HG03565 (cell line): ENCODE measurements around the gene ENO3.

Experiments
- ATAC-seq: cut with Tn5 transposase; IDR thresholded peaks from one replicate; pipeline ENCODE4 v1.9.1; 2021; ENCODE audit warnings: mild to moderate bottlenecking, moderate library complexity; ENCODE audit not compliant: unreplicated experiment

ENO3 gene

GRCh38 chr17:4936436-4936835, 14.5 kb upstream of the ENO3 start:
- ATAC-seq = no peak

GRCh38 chr17:4937553-4937952, 13.4 kb upstream of the ENO3 start:
- no peak for ATAC-seq

- no peak for ATAC-seq
Measured at GRCh38 chr17:4938069-4938491, 12.8 kb upstream of the ENO3 start.

DNA sequence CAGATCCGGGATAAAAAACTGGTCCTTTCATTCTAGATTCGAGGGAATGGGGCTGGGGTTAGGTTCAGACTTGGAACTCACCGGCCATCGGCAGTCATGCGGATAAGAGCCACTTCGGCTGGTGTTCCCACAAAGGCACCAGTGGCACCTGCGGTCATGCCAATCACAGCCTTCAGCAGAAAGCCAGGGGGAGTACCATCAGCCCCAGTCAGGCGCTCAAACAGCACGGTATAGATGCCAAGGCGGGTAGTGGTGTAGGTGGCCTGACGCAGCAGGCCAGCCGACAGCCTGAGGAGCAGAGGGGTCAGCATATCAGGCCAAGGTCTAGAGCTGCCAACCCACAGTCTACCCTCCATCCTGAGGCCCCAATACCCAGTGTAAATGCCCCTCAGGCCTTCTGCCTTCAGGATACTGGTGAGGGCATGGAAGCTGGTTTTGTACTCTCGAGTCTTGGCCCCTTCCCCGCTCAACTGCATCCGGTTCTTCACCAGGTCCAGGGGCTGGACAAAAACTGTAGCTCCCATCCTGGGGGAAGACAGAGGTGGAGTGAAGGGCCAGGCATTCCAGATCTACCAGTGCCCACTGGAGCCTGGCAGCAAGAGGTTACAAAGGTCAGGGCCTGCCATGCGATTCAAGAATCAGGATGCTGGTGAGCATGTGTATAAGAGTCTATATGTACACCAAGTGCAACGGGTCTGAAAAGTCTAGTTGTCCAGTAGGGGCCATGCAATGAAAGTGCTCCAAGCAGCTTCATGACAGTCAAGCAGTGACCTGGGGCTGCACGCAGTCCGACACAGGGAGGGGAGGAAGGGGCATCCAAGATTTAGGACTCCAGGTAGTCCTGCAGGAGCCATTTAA, 12.0 kb upstream of the ENO3 start:
- no peak for ATAC-seq

GRCh38 chr17:4939546-4939795, 11.4 kb upstream of the ENO3 start:
- no peak for ATAC-seq

DNA sequence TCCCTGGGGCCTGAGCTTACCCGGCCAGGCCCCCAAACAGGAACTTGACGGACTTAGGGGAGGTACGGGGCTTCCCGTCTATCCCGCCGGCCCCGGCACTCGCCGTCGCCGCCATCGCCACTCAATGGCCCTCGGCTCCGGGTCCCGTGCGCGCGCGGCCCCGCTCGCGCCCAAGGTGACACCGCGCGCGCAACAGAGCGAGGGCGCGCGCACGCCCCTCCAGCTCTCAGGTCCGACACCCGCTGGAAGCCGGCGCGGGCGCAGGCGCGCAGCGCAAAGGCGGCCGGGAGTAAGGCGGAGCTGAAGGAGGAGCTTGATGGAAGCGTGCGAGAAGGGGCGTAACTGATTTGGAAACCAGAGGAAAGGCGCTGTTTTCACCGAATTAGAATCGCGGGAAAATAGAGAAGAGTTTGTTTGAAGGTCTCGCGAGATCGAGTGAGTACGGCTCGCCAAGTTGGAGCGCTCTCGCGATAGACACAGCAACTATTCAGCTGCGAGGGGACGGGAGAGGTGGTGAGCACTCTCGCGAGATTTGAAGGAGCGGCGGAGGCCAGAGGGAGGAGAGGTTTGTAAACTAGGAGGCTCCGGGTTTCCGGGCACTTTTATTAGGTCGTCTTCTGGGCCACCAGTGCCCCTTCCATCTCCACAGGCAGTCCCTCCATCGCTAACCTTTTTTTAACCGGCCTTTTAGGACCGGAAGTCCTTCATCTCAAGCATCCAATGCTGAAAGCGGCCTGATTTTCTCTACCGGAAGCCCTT, 10.9 kb upstream of the ENO3 start, which contains the start of the genes RNF167 and SLC25A11:
Gene RNF167, plus strand, starts transcription at position 473 of the 759 bp plus-strand sequence. CDS start 642 bp downstream, outside the sequence.
Gene SLC25A11, minus strand, starts transcription at position 251 of the 759 bp plus-strand sequence. Its CDS starts 136 bp downstream, at position 115.
- peak; percentile 75 for ATAC-seq

GRCh38 chr17:4940555-4941318, 10.2 kb upstream of the ENO3 start:
- no peak for ATAC-seq

DNA sequence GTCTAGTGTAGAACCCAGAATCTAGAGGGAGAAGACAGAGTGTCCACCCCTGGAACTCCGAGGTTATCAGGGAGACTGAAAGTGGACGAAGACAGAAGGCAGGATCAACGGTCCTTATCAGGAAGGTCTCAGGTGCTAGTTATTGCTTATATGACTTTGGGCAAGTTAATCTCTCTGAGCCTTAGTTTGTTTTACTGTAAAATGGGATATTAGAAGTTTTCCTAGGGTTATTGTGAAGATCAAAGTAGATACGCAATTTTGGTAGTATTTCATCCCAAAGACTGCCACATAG, 9.7 kb upstream of the ENO3 start:
- no peak for ATAC-seq

DNA sequence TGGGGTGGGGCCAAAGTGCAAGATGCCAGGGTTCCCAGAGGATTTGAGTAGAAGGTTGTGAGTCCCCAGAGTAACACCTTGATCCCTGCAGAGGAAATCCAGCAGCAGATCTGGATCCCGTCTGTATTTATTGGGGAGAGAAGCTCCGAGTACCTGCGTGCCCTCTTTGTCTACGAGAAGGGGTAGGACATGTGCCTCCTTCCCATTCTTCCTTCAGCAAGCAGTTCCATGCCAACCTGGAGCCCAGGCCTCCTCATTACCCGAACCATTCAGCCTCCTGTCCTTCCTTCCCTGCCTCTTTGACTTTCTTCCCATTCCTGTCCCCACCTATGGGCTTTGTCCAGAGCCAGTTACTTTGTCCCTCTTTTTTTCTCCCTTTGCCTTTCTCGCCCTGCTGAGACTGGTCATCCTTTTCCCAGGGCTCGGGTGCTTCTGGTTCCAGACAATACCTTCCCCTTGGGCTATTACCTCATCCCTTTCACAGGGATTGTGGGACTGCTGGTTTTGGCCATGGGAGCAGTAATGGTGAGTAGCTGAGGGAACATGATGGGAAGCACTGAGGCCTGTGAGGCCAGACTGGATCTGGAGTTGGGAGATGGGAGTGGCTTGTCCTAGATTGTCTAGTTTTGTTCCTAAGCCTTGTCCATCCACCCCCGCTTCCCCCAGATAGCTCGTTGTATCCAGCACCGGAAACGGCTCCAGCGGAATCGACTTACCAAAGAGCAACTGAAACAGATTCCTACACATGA, 8.0 kb upstream of the ENO3 start:
- no peak for ATAC-seq

DNA sequence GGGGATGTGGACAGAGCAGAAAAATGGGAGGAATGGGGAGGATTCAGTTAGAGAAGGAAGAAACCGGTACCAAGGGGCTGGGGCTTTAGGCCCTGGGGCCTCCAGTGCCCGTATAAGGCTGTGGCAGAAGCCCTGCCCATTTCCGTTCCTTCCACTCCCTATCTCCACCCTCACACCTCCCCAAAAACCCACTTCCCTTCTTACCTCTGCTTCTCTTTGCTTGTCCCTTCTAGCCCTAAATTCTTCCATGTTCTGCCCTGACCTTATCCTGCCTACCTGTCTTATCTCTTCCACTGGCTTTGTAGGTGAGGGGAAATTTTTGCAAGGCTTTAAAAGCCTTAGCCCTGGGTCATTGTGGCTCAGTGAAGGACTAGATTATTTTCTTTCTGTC, 6.8 kb upstream of the ENO3 start:
- ATAC-seq = no peak

DNA sequence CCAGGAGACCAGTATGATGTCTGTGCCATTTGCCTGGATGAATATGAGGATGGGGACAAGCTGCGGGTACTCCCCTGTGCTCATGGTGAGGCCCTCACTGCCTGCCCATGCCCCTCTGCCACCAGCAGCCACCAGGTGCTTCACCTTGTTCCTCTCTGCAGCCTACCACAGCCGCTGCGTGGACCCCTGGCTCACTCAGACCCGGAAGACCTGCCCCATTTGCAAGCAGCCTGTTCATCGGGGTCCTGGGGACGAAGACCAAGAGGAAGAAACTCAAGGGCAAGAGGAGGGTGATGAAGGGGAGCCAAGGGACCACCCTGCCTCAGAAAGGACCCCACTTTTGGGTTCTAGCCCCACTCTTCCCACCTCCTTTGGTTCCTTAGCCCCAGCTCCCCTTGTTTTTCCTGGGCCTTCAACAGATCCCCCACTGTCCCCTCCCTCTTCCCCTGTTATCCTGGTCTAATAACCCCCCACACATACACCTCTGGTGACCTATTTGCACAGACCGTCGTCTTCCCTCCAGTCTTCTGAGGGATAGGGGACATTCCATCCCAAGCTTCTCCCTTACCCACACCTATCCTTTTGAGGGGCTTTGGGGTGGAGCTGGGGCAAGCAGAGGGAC, 6.3 kb upstream of the ENO3 start:
- no peak for ATAC-seq

GRCh38 chr17:4945176-4945943, 5.6 kb upstream of the ENO3 start:
- no peak for ATAC-seq

GRCh38 chr17:4945944-4946280, 5.0 kb upstream of the ENO3 start:
- no peak for ATAC-seq

- no peak for ATAC-seq
Measured at GRCh38 chr17:4946312-4946976, 4.5 kb upstream of the ENO3 start.

GRCh38 chr17:4947010-4947410, 3.9 kb upstream of the ENO3 start:
- ATAC-seq = no peak

GRCh38 chr17:4947411-4948165, 3.3 kb upstream of the ENO3 start:
- ATAC-seq = no peak

GRCh38 chr17:4948166-4948930, 2.6 kb upstream of the ENO3 start, which contains the start of gene PFN1:
TSS of gene PFN1 (minus strand) at chr17:4948530. CDS start at chr17:4948394, 136 bp downstream.
- ATAC-seq = no peak

DNA sequence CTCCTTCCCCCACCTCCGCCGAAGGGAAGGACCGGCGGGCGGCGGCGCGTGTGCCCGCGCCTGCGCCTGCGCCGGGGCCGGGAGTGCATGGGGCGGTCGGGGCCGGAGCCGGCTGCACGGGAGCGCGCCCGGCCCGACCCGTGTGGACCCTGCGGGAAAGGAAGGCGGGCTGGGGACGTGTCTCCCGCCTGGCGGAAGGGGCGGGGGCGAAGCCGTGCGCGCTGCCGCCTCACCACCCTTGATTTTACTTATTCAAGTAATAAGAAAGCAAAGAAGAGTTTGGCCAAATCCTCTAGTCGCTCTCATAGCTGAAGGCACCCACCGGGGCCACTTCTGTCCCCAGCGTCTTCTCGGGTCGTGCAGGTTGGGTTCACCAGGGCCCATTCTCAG, 2.0 kb upstream of the ENO3 start:
- no peak for ATAC-seq
